Upper lobe of left lung (tissue), 6 donors: ENCODE measurements around the gene PPP1R9A. TPM values are rescaled to one million over a fixed set of nuclear protein-coding genes. Genes with fewer than 3 reads are reported as not detected.

ENCODE experiments used
- ATAC-seq, 2 donors: fragments of 200-7000 bp; cut with Tn5 transposase; one replicate each; pipeline ENCODE4 v1.9.1; 2022; ENCODE audit warnings: mild to moderate bottlenecking in 2 of 2, moderate library complexity in 2 of 2; ENCODE audit not compliant: low FRiP score in 2 of 2
- DNase-seq, 2 donors: peaks; one replicate each; pipeline ENCODE4 v3.0.0-alpha.2; 2019 to 2020
- H3K27ac ChIP-seq, 4 donors: fragments of 200-600 bp; sonication (generic); one replicate each; pipeline ENCODE4 v1.5.1; 2016 to 2019
- H3K27me3 ChIP-seq, 4 donors: fragments of 200-600 bp; sonication (generic); one replicate each; pipeline ENCODE4 v1.5.1; 2017 to 2019
- H3K36me3 ChIP-seq, 4 donors: fragments of 200-600 bp; sonication (generic); one replicate each; pipeline ENCODE4 v1.5.1; 2016 to 2019
- H3K4me1 ChIP-seq, 4 donors: fragments of 200-600 bp; sonication (generic); one replicate each; pipeline ENCODE4 v1.5.1; 2018 to 2019
- H3K4me3 ChIP-seq, 4 donors: fragments of 200-600 bp; sonication (generic); one replicate each; pipeline ENCODE4 v1.5.1; 2017 to 2019; ENCODE audit warnings: mild to moderate bottlenecking in 2 of 4, moderate library complexity in 1 of 4
- H3K9me3 ChIP-seq, 4 donors: fragments of 200-600 bp; sonication (generic); one replicate each; pipeline ENCODE4 v1.5.1; 2018 to 2019
- CTCF ChIP-seq, 6 experiments: fragments of 450-650 bp in 4 of 6; fragments of 200-600 bp in 2 of 6; sonication (generic) in 2 of 6; IDR thresholded peaks; one replicate each; pipeline ENCODE4 v1.5.1; 2016 to 2019; ENCODE audit warnings: antibody characterized with exemption in 6 of 6
- EP300 ChIP-seq, 4 donors: sonication (generic); formaldehyde crosslinking; IDR thresholded peaks; one replicate each; pipeline ENCODE4 v1.5.1; 2017; ENCODE audit warnings: antibody characterized with exemption in 4 of 4, control low read depth in 2 of 4
- POLR2A ChIP-seq, 4 donors: fragments of 450-650 bp; IDR thresholded peaks; one replicate each; pipeline ENCODE4 v1.5.1; 2016 to 2017; ENCODE audit warnings: antibody characterized with exemption in 4 of 4, mild to moderate bottlenecking in 2 of 4
- POLR2AphosphoS5 ChIP-seq, 2 donors: sonication (generic); formaldehyde crosslinking; IDR thresholded peaks; one replicate each; pipeline ENCODE4 v1.5.1; 2017; ENCODE audit warnings: antibody characterized with exemption in 2 of 2
- WGBS, 2 donors: methylation state at CpG; one replicate each; pipeline ENCODE4 v1.1.5; 2017 to 2018; 5-methylcytosine and 5-hydroxymethylcytosine counted together
- total RNA-seq, 6 donors: library from RNA; depleted of rRNA in 4 of 6; stranded (reverse); fragments of >200 nt in 4 of 6; gene quantifications; one replicate each; pipeline versions ENCODE4 v1.1.0 to v1.2.1, GENCODE V29; 2016 to 2021
- donor health status: DM: no; HTN: no; CAD: no; lungs with moderate emphysema.
- donor health status: DM: no; HTN: yes; CAD: no; lungs with severe emphysema.

PPP1R9A gene
- total RNA-seq, 6 donors from 2014 or later: 16.9 to 41.9 (median 26.2) TPM

GRCh38 chr7:95011995-95012394 lies 104.6 kb downstream of the PPP1R9A start:
- H3K27ac ChIP-seq: no peak overlapping the region
- H3K4me1 ChIP-seq: no peaks in the 10 kb centered on the region
- TF ChIP-seq POLR2A (IDR thresholded peaks at IDR 0.05) (no peak), CTCF (IDR thresholded peaks at IDR 0.05) (no peak), EP300 (IDR thresholded peaks at IDR 0.05) (no peak), POLR2AphosphoS5 (IDR thresholded peaks at IDR 0.05) (no peak)
- H3K9me3 ChIP-seq: no peaks in the 10 kb centered on the region
- H3K27me3 ChIP-seq: no peaks in the 10 kb centered on the region
- H3K36me3 ChIP-seq: no peaks in the 10 kb centered on the region
- 66 to 69% methylated on average over 4 of the region's 4 CpGs for WGBS, 2 donors
- DNase-seq: no peak
- ATAC-seq: no peak
- no peak overlapping the region for H3K4me3 ChIP-seq

GRCh38 chr7:95018021-95018420 lies 110.6 kb downstream of the PPP1R9A start:
- TF ChIP-seq EP300 (IDR thresholded peaks at IDR 0.05) (no peak), CTCF (IDR thresholded peaks at IDR 0.05) (no peak), POLR2A (IDR thresholded peaks at IDR 0.05) (no peak), POLR2AphosphoS5 (IDR thresholded peaks at IDR 0.05) (no peak)
- H3K27me3 ChIP-seq: no peaks in the 10 kb centered on the region
- peaks cover 0 to 3% (median 0%) of the 10 kb centered on the region in 4 donors for H3K9me3 ChIP-seq
- DNase-seq (no peak), ATAC-seq (no peak)
- H3K4me1 ChIP-seq: no peaks in the 10 kb centered on the region
- no peak overlapping the region for H3K4me3 ChIP-seq
- H3K36me3 ChIP-seq: no peaks in the 10 kb centered on the region
- 88 to 89% methylated on average over 1 of the region's 1 CpG for WGBS, 2 donors
- H3K27ac ChIP-seq: no peak overlapping the region

GRCh38 chr7:95026018-95026417 lies 118.6 kb downstream of the PPP1R9A start:
- Histone ChIP-seq H3K4me3 (no peak overlapping the region), H3K27ac (no peak overlapping the region), H3K27me3 (no peaks in the 10 kb centered on the region), H3K4me1 (peaks cover 0 to 5% (median 0%) of the 10 kb centered on the region in 4 donors), H3K36me3 (no peaks in the 10 kb centered on the region), H3K9me3 (peaks cover 0 to 17% (median 3%) of the 10 kb centered on the region in 4 donors)
- ATAC-seq (no peak), DNase-seq (no peak)
- no peak for TF ChIP-seq POLR2A (IDR thresholded peaks at IDR 0.05)
- no peak for TF ChIP-seq POLR2AphosphoS5 (IDR thresholded peaks at IDR 0.05)
- no peak for TF ChIP-seq EP300 (IDR thresholded peaks at IDR 0.05)
- TF ChIP-seq CTCF (IDR thresholded peaks at IDR 0.05): no peak

GRCh38 chr7:95026421-95027072 lies 119.2 kb downstream of the PPP1R9A start:
- Histone ChIP-seq H3K27ac (peak overlapping the region in 1 of 4 donors; percentile 61), H3K4me3 (no peak overlapping the region), H3K36me3 (no peaks in the 10 kb centered on the region), H3K27me3 (no peaks in the 10 kb centered on the region), H3K4me1 (peaks cover 0 to 5% (median 0%) of the 10 kb centered on the region in 4 donors), H3K9me3 (peaks cover 0 to 17% (median 3%) of the 10 kb centered on the region in 4 donors)
- DNase-seq (peak in 1 of 2 donors; percentile 36), ATAC-seq (no peak)
- 37 to 51% methylated on average over 5 to 6 of the region's 6 CpGs for WGBS, 2 donors
- no peak for TF ChIP-seq POLR2A (IDR thresholded peaks at IDR 0.05)
- TF ChIP-seq POLR2AphosphoS5 (IDR thresholded peaks at IDR 0.05): no peak
- no peak for TF ChIP-seq EP300 (IDR thresholded peaks at IDR 0.05)
- TF ChIP-seq CTCF (IDR thresholded peaks at IDR 0.05): no peak
